Panc1 (cell line): ENCODE results near the gene ATP6V1B1. TPM values are rescaled to one million over a fixed set of nuclear protein-coding genes. Genes with fewer than 3 reads are reported as not detected.

Experiments used
- ATAC-seq: fragments of 200-7000 bp; cut with Tn5 transposase; 2 replicates; pipeline ENCODE4 v1.9.1; 2020; ENCODE audit warnings: mild to moderate bottlenecking, moderate library complexity
- BruUV-seq: library from RNA; stranded (reverse); fragments of 400-500 nt; replicated peaks from 2 replicates; lab custom pipeline; 2021; lab: Mats Ljungman, UMichigan
- CTCF ChIA-PET: fragments of 300-600 bp; sonication (Branson Sonifier 250); formaldehyde crosslinking; loops from one replicate; lab custom pipeline; 2022; ENCODE audit warnings: antibody characterized with exemption; lab: Charles Lee
- POLR2A ChIA-PET: fragments of 300-600 bp; sonication (Branson Sonifier 250); formaldehyde crosslinking; loops from one replicate; lab custom pipeline; 2022; ENCODE audit warnings: antibody characterized with exemption; lab: Charles Lee
- DNase-seq: peaks from one replicate; pipeline ENCODE4 v3.0.0-alpha.2; 2010; ENCODE audit warnings: low read depth, low spot score
- H3K27ac ChIP-seq: 2 replicates; pipeline ENCODE4 v1.5.1; 2011; ENCODE audit warnings: mild to moderate bottlenecking, low read length, inconsistent platforms
- H3K27me3 ChIP-seq: fragments of 200-500 bp; sonication (Bioruptor generic); 2 replicates; pipeline ENCODE4 v1.6.0; 2014; ENCODE audit warnings: low read length, inconsistent platforms; ENCODE audit not compliant: control insufficient read depth, insufficient read depth
- H3K36me3 ChIP-seq: fragments of 200-500 bp; sonication (Bioruptor generic); 2 replicates; pipeline ENCODE4 v1.5.1; 2014; ENCODE audit warnings: inconsistent platforms, mild to moderate bottlenecking, low read length, moderate library complexity; ENCODE audit not compliant: control insufficient read depth, insufficient read depth
- H3K4me1 ChIP-seq: 2 replicates; pipeline ENCODE4 v1.5.1; 2011; ENCODE audit warnings: inconsistent platforms, mild to moderate bottlenecking, low read length, moderate library complexity; ENCODE audit not compliant: control insufficient read depth, insufficient read depth
- H3K4me3 ChIP-seq, 2 experiments: 2 replicates each; pipeline ENCODE4 v1.5.1; 2011 to 2012; ENCODE audit warnings: low read depth in 2 of 2, low read length in 2 of 2, mild to moderate bottlenecking in 2 of 2, inconsistent platforms in 1 of 2, moderate library complexity in 1 of 2
- H3K9me3 ChIP-seq: fragments of 200-500 bp; sonication (Bioruptor generic); 2 replicates; pipeline ENCODE4 v1.5.1; 2014; ENCODE audit warnings: low read depth, mild to moderate bottlenecking, inconsistent platforms, low read length, moderate library complexity; ENCODE audit not compliant: control insufficient read depth, insufficient read depth
- CTCF ChIP-seq: fragments of 450-650 bp; IDR thresholded peaks from 2 replicates; pipeline ENCODE4 v1.5.1; 2017; ENCODE audit warnings: mild to moderate bottlenecking
- POLR2AphosphoS5 ChIP-seq: IDR thresholded peaks from 2 replicates; pipeline ENCODE4 v1.6.1; 2012; ENCODE audit warnings: mild to moderate bottlenecking, low read depth, low read length, moderate library complexity
- REST ChIP-seq, 2 experiments: IDR thresholded peaks; 2 replicates each; pipeline ENCODE4 v1.6.1; 2011 to 2012; ENCODE audit warnings: low read depth in 2 of 2, control low read depth in 1 of 2, low read length in 1 of 2, mild to moderate bottlenecking in 1 of 2, moderate library complexity in 1 of 2; ENCODE audit not compliant: insufficient read depth in 1 of 2
- SIN3A ChIP-seq: IDR thresholded peaks from 2 replicates; pipeline ENCODE4 v1.6.1; 2012; ENCODE audit warnings: low read depth, mild to moderate bottlenecking, low read length, moderate library complexity, borderline replicate concordance; ENCODE audit not compliant: insufficient read depth
- TCF7L2 ChIP-seq: IDR thresholded peaks from 2 replicates; pipeline ENCODE4 v1.6.1; 2011; ENCODE audit warnings: mild to moderate bottlenecking, low read depth, low read length, inconsistent platforms
- in situ Hi-C: cut with HindIII; loops from 2 replicates; pipeline ENCODE4 v1.10.0; 2016; ENCODE audit warnings: low sequenced_read_pairs, low pct_unique_long_range_greater_than_20kb
- intact Hi-C: fragments of 100-400 bp; cut with micrococcal nuclease; formaldehyde crosslinking; loops from one replicate; pipeline ENCODE4 v1.10.0; 2022; ENCODE audit not compliant: unreplicated experiment
- total RNA-seq: library from RNA; stranded (reverse); gene quantifications from one replicate; pipeline ENCODE4 v1.2.1, GENCODE V29; 2021; ENCODE audit not compliant: unreplicated experiment

ATP6V1B1 gene
- total RNA-seq, 1 experiment from 2014 or later: 0.18 TPM

GRCh38 chr2:70903641-70904340 is 31.9 kb upstream of the ATP6V1B1 start:
- H3K4me1 ChIP-seq: no peaks in the 10 kb centered on the region
- no peak overlapping the region for H3K4me3 ChIP-seq
- ATAC-seq (no peak), DNase-seq (no peak)
- no peak overlapping the region for H3K27ac ChIP-seq
- no peaks in the 10 kb centered on the region for H3K36me3 ChIP-seq
- ChIA-PET CTCF (interaction anchor here (0.6 kb wide), 1 partner anchor 32 kb away, joined by 10 read pairs; no protein-coding TSS in a partner anchor), POLR2A (no interaction called here)
- TF ChIP-seq TCF7L2 (no peak), CTCF (no peak), REST (IDR thresholded peaks at IDR 0.05; ENCODE audit: insufficient read depth in 1 of 2, low read depth in 2 of 2, low read length in 1 of 2) (no peak), POLR2AphosphoS5 (no peak)
- H3K27me3 ChIP-seq: no peaks in the 10 kb centered on the region; the same call in 1 of the 2 replicates
- in situ Hi-C loops: no loop called here
- intact Hi-C loops: no loop called here
- no peaks in the 10 kb centered on the region for H3K9me3 ChIP-seq
- no TSS peak for BruUV-seq

GRCh38 chr2:70904371-70905216 is 31.1 kb upstream of the ATP6V1B1 start:
- BruUV-seq: no TSS peak
- Histone ChIP-seq H3K27me3 (no peaks in the 10 kb centered on the region; the same call in 1 of the 2 replicates), H3K9me3 (no peaks in the 10 kb centered on the region), H3K4me3 (no peak overlapping the region), H3K4me1 (no peaks in the 10 kb centered on the region), H3K27ac (no peak overlapping the region), H3K36me3 (no peaks in the 10 kb centered on the region)
- CTCF ChIA-PET: no interaction called here
- in situ Hi-C loops: no loop called here
- POLR2A ChIA-PET: no interaction called here
- ATAC-seq: no peak
- intact Hi-C loops: no loop called here
- TF ChIP-seq CTCF (no peak), REST (IDR thresholded peaks at IDR 0.05; ENCODE audit: insufficient read depth in 1 of 2, low read depth in 2 of 2, low read length in 1 of 2) (no peak), SIN3A (no peak), TCF7L2 (no peak), POLR2AphosphoS5 (no peak)
- DNase-seq: no peak
